GM19372 (cell line): ENCODE measurements around the gene SLC6A3.

Experiments used
- ATAC-seq: cut with Tn5 transposase; IDR thresholded peaks from one replicate; pipeline ENCODE4 v1.9.1; 2021; ENCODE audit warnings: mild to moderate bottlenecking, low read depth, moderate library complexity; ENCODE audit not compliant: unreplicated experiment

The SLC6A3 gene

DNA sequence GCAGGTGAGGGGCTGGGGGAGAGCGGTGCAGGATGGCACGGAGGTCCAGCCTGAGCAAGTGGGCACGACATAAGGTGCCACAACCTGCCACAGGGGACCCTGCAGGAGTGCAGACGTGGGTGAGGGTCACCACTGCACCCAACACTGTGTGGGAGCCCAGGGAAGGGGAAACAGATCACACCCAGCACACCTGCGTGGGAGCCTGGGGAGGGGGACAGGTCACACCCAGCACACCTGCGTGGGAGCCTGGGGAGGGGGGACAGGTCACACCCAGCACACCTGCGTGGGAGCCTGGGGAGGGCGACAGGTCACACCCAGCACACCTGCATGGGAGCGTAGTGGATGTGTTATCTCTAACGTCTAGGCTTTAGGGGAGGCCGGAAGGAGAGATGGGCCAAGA lies 53.0 kb downstream of the SLC6A3 start:
- no peak for ATAC-seq

DNA sequence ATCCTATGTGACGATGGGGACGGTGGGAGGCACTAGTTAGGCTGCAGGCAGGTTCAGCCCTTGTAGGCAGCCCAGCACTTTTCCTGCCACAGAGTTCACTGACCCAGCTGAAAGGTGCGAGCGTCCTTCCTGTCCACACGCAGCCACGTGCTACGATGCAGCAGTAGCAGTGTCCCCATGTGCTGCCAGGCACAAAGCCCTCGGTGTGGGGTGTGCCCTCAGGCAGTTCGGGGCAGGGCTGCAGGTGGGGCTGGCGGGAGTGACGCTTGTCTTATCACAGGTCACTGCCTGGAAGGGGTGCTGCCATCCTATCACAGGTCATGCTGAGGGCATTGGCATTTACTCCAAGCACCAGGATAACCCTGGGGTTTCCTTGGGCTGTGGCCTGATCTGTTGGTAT lies 53.5 kb downstream of the SLC6A3 start:
- ATAC-seq, result no peak

DNA sequence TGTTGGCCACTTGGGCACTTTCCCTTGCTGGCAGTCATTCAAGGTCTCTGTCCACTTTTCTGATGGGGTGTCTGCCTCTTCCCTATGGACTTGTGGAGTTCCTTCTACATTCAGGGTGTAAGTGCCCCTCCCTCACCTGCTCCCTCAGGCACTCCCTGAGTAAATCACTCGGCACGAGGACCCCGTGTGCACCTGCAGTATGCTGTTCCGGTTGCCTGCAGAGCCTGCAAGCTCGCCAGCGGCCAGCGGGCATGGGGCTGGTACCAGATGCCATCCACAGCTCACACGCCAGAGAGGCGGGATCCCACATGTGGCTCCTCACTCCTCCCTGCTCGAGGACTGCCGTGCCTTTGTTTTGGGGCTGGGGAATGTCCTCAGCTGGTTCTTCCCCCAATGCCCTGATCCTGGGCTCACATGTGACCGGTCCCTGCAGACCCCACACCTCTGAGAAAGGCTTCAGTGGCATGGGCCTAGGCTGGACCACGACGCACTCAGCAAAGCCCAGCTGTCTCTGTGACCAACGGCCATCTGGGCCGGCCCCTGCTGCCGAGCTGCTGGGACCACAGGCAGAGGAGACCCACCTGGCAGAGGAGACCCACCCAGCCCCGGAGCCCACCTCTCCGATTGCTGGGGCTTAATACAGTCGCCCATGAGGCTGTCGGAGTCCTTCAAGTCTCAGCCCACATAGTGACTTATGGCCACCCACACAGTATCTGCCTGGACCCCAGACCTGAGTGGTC lies 54.2 kb downstream of the SLC6A3 start:
- ATAC-seq, result no peak

DNA sequence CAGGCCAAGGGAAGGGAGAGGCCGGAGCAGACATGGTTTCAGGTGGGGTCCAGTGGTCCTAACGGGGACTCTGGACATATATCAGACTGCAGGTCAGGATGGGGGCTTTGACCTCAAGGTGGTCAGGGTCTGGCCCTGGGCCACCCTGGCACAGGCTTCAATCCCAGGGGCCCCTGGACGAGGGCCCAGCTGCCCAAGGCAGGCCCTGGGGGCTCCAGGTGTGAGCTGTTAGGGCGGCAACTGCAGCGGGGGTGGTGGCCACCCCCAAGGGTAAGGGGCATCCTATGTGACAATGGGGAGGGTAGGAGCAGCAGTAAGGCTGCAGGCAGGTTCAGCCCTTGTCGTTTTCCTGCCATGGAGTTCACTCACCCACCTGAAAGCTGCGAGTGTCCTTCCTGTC lies 54.9 kb downstream of the SLC6A3 start:
- ATAC-seq, result no peak

DNA sequence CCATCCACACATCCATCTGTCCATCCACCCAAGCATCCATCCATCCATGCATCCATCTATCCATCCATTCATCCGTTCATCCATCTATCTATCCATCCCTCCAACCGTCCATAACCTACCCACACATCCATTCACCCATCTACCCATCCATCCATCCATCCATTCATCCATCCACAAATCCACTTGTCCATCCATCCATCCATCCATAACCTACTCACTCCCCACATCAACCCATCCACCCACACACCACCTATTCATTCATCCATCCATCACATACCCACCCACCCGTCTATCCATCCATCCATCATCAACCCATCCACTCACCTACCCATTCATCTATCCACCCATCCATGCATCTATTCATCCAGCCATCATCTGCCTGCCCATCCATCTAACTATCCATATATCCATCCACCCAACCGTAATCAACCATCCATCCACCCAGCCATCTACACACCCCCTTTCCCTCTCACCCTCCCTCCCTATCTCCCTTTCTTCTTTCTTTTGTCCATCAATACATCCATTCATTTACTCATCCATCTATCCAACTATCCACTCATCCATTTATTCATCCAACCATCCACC lies 56.8 kb downstream of the SLC6A3 start:
- ATAC-seq, result no peak

DNA sequence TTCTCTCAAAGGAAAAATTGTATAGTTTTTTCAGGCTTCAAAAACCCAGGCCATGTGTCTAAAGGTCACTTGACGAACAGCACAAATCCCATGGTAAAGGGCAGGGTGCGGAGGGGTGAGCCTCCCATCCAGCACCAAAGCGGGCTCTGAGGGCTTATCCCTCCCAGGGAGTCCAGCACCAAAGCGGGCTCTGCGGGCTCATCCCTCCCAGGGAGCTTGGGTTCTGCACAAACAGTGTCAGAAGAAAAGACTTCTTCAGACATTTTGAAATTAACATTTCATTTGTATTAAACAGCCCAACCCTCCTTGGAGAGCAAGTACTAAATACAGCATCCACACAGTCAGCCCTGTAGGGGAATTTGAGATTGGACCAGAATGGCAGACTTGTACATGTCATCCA lies 57.4 kb downstream of the SLC6A3 start:
- no peak for ATAC-seq

DNA sequence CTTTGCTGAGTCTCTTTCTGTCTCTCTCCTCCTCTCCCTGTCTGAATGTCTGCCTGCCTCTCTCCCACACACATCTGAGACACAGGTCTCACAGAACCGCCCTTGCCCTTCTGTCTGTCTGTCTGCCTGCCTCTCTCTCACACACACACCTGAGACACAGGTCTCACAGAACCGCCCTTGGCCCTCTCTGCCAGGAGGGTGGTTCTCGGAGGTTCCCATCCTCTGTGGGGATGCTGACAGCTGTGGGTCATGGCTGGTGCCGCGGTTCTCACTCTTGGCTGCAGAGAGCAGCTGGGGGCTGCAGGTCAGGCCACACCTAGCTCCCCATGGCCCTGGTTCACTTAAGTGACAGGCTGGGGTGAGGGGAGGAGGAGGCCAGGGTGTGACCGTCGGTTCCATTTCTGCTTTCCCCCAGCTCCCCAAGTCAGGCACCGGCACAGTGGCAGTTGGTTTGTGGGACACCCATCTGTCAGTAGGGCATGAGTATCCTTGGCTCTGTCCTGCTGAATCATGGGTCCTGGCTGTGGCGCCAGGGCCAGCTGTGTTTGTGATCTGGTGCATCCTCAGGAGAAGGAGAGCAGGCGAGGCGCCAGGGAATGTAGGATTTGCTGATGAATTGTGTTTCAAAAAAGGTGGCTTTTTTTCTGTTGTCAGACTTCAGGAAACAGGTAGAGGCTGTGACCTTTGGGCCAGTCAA lies 58.0 kb downstream of the SLC6A3 start:
- ATAC-seq, result no peak

DNA sequence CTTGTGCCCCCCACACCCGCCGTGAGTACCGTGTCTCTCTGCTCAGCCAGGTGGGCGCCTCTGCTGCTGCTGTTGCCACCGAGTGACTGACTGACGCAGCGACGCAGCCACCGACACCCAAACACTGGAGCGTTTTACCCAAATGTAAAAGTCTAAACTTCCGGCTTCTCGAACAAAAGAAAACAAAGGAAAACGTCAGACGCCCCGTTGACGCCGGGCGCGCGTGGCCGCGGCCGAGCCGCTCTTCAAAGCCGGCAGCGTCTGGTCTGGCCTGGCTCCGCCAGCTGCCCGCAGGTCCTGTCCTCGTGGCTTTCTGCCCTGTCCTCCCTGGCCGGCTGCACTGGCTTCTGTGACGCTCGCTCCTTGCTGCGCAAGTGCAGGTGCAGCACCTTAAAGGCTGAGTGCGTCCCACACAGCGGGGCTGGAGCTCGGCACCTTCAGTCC lies 58.9 kb downstream of the SLC6A3 start:
- ATAC-seq, result peak; percentile 57

DNA sequence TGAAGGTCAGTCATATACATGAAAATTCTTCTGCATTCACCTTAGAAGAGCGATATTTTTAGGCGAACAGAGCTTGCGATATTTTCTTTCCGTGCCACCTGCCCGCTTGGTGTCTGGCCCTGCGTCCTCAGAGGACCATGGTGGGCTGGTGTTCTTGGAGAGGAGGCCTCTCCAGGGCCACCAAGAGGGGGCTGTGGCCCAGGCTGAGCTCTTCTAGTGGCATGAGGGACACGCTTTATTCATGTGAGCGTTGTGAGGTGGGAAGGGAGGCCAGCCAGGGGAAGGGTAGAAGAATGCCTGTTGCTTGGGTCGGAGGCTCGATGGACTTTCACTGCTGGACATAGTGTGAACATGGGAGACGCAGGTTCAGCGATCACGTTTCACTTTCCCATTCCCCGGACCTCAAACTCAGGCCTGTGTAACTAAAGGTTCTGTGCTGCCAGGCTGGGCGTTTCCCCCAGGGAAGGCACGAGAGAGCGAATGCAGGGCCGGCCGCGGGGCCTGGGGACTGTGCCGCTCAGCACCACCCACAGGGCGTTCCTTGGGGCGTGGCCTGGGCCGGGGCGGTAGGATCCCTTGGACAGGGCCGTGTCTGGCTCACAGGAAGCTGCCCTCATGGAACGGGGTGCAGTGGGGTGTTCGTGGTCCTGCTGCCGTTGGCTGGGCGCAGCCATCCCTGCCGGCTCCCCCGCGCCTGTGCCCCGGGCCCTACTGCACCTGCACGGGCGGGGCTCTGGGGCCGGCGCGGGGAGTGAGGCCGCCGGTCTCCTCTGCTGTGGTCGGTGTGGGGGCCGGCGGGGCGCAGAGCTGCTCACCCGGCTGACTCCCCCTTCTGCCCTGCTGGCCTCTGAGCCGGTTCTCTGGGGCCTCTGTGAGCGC lies 59.6 kb downstream of the SLC6A3 start:
- peak; percentile 90 for ATAC-seq

DNA sequence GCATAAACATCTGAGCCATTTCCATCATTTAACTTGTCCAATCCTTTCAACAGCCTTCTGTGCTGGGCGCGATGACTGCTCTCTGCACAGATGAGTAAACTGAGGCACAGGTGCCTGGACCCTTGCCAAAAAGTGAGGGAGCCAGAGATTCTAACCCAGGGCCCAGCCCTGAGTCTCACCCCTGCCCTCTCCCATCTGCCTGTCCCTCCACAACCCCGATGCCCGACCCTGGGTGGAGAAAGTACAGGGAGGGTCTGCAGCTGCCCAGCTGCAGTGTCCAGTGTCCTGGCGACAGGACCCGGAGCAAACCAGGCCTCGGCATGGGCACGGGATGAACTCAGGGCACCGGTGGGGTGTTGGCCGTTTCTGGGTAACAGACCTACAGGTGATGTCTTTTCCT lies 60.7 kb downstream of the SLC6A3 start:
- ATAC-seq, result no peak

DNA sequence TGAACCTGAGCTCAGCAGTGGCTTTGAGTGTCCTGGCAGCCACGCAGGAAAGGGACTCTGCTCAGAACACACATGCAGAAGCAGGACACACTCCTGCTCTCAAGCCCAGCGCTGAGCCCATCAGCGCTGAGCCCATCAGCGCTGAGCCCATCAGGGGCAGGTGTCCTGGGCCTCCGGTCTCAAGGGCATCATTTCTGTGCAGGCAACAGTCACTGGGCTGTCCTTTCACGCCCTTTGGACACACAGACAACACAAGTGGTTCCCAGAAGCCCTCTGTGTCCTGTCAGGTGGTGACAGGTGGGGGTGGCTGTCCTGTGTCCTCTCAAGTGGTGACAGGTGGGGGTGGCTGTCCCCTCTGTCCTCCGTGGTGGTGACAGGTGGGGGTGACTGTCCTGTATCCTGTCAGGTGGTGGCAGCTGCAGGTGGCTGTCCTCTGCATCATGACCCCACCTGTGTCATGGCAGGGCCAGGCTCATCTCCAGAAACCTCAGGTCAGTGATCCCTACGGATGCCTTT lies 61.3 kb downstream of the SLC6A3 start:
- no peak for ATAC-seq

DNA sequence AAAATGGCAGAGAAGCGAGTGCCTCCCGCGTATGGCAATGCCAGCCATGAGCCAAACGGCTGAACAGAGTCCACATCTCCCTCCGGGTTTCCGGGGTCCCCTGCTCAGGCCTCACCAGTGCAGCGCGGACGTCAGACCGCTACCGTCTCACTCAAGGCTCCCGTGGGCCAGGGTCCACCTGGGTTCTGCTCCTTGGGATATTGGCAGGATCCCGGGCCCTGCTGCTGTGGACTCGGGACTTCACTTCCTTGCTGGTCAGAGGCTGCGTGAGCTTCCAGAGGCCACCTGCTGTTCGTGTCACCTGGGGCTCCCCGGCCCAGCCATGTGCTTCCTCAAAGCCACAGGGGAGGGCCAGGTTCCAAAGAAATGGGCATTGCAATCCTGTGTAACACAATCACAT lies 61.9 kb downstream of the SLC6A3 start:
- ATAC-seq, result no peak

DNA sequence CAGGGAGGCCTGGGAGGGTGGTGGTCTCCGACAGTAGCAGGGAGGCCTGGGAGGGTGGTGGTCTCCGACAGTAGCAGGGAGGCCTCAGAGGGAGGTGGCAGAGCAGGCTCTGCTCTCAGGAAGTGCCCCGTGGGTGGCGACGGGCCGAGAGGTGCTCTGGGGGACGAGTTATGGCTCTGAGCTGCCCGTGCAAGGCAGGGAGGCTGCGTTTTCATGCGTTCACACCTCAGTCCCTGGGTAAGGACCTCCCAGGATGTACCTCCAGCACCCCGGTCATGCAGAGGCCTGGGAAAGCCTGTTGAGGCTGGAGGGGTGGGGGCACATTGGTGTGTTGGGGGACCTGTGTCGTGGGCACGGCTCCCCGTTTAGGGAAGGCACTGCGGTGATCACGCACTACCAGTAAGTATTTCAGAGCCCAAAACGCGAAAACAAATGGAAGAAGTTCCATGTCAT lies 63.0 kb downstream of the SLC6A3 start:
- ATAC-seq, result no peak

DNA sequence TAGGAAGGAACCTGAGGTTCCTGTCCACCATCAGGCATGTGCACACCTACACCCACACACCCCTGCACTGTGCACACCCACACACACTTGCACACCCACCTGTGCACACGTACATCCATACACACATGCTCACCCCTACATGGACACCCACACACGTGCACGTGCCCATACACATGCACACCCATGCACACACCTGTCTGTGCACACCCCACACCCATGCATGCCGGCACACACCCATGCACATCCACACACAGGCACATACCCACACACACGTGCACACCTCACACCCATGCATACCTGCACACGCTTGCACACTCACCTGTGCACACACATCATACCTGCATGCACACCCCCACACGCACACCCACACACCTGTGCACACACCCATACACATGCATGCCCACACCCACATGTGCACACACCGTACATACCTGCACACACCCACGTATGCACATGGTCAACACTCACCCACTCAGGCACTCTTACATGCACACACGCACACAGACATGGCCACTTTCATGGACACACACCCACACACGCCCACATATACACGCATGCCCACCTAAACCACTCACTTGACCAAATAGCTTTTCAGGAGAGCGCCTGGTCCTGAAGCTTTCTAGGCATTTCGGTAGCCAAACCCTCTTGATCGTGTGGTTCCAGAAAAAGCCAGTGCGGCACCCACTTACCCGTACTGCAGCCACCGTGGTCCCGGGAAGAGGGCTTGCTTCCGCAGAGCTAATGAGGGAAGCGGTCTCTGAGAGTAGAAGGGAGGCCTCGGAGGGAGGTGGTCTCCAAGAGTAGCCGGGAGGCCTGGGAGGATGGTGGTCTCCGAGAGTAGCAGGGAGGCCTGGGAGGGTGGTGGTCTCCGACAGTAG lies 63.6 kb downstream of the SLC6A3 start:
- no peak for ATAC-seq

DNA sequence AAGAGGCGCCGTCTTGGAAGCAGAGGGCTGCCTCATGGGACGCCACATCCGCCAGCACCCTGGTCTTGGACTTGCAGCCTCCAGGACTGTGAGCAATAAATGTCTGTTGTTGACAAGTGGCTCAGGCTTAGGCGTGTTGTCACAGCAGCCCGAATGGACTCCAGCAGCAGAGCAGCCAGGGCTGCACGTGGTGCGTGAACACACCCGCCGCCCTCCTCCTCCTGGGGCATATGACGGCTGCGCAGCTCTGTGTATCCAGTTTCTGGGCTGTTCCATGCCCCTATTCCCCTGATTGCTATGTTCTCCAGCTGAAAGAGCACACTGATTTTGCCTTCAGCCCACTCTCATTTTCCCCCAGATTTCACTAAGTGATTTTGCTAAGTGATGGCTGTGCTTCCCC lies 64.3 kb downstream of the SLC6A3 start:
- ATAC-seq, result no peak

DNA sequence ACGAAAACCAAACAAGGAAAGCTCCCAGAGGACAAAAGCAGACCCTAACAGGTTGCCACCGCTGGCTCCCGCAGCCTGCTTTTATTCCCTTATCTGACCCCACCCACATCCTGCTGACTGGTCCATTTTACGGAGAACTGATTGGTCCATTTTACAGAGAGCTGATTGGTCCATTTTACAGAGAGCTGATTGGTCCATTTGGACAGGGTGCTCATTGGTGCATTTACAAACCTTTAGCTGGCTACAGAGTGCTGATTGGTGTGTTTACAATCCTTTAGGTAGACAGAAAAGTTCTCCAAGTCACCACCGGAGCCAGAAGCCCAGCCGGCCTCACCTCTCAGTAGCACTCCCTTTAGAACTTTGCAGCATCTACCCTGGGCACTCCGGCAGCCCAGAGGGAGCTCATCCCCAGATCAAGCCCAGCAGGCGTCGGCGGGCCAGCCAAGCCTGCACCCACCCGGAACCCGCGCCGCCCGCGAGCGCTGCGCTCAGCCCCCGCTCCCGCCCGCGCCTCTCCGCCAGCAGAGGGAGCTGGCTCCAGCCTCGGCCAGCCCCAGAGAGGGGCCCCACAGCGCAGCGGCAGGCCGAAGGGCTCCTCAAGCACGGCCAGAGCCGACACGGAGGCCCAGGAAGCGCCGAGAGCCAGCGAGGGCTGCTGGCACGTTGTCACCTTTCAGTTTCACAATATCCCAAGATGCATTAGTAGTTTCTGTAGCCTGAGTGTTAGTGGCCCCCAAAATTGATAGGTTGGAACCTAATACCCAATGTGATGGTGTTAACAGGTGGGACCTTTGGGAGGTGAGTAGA lies 65.0 kb downstream of the SLC6A3 start:
- peak; percentile 92 for ATAC-seq

DNA sequence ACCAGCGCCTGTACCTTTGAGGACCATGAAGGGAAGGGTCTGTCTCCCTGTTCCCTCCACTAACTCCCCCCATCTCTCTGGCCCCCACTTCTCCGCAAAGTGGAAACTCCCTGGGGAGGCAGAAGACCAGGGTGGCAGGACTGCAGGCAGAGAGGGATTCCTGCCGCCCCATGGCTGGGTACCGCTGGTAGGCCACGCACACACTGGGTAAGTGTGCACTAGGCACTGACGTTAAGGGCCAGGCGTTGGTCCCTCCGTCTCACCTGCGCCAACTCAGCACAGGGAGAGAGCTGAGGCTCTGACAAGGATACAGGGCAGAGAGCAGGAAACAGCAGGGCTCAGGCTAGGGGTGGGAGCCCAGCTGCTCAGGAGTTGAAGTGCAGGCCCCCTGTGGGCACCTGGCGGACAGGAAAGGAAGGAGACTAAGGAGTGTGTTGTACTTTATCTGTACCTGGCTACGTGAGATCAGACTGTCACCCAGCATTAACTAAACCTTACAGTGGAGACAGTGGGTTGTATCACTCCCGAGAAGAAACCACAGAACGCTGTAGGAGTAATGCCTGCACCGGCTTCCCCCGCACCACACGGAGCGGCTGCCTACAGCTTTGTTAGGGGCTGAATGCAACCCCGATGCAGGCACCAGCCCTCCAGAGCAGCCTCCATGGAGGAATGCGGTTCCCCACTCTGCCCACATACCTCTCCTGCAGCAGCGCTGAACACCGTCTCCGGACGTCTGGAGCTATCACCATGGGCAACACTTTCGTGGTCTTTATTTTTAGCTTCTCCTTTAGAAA lies 66.2 kb downstream of the SLC6A3 start:
- no peak for ATAC-seq

DNA sequence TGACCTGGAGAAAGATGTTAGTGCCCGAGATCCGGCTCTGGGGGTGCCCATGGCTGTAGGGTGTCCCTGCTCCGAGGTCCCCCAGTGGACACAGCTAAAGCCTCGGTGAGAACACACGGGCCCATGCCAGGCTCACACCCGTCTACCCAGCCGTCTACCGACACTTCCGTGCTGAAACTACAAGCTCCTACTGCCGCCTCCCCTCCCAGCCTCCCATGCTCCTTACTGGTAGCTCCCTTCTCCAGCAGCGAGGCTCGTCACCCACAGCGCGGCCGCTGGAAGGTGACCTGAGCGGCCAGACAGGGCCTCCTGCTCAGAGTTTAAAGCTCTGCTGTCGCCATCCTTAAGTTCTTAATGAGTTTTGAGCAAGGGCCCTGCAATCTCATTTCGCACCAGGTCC lies 67.1 kb downstream of the SLC6A3 start:
- no peak for ATAC-seq
